IMR-90 (cell line): ENCODE measurements around the gene TTF2. TPM values are rescaled to one million over a fixed set of nuclear protein-coding genes. Genes with fewer than 3 reads are reported as not detected.

Experiments
- ATAC-seq: fragments of 200-7000 bp; cut with Tn5 transposase; 2 replicates; pipeline ENCODE4 v1.9.1; 2020; ENCODE audit warnings: low read depth, mild to moderate bottlenecking, moderate library complexity
- BruUV-seq: library from RNA; stranded (reverse); fragments of 400-500 nt; replicated peaks from 2 replicates; lab custom pipeline; 2021; lab: Mats Ljungman, UMichigan
- CTCF ChIA-PET: fragments of 300-600 bp; formaldehyde crosslinking; extraction: SDS; loops from one replicate; lab custom pipeline; 2021; ENCODE audit warnings: antibody characterized with exemption; lab: Yijun Ruan, JAX
- POLR2A ChIA-PET: fragments of 300-600 bp; sonication (Branson Sonifier 250); formaldehyde crosslinking; loops from one replicate; lab custom pipeline; 2022; ENCODE audit warnings: antibody characterized with exemption; ENCODE audit not compliant: unreplicated experiment; lab: Charles Lee
- DNase-seq: peaks from one replicate; pipeline ENCODE4 v3.0.0; 2013
- H2AFZ ChIP-seq: replicated peaks from 2 replicates; pipeline ENCODE3; 2013; ENCODE audit warnings: low read length, mild to moderate bottlenecking; ENCODE audit not compliant: poor library complexity
- H2AK5ac ChIP-seq: 2 replicates; pipeline ENCODE4 v1.6.1; 2013; ENCODE audit warnings: low read depth, low read length, inconsistent platforms
- H2AK9ac ChIP-seq: replicated peaks from 2 replicates; pipeline ENCODE3; 2013; ENCODE audit warnings: mild to moderate bottlenecking, low read depth, low read length, moderate library complexity; ENCODE audit not compliant: poor library complexity
- H2BK120ac ChIP-seq: 2 replicates; pipeline ENCODE4 v1.6.1; 2013; ENCODE audit warnings: low read depth, low read length, inconsistent platforms
- H2BK15ac ChIP-seq: 3 replicates; pipeline ENCODE4 v1.6.1; 2013; ENCODE audit warnings: low read depth, low read length, inconsistent platforms
- H2BK20ac ChIP-seq: 2 replicates; pipeline ENCODE4 v1.6.1; 2013; ENCODE audit warnings: low read depth, mild to moderate bottlenecking, inconsistent platforms, low read length, moderate library complexity
- H2BK5ac ChIP-seq: 2 replicates; pipeline ENCODE4 v1.6.1; 2013; ENCODE audit warnings: mild to moderate bottlenecking, low read depth, low read length, inconsistent platforms; ENCODE audit not compliant: poor library complexity, severe bottlenecking
- H3K14ac ChIP-seq: replicated peaks from 2 replicates; pipeline ENCODE4 v1.6.1; 2013; ENCODE audit warnings: low read depth, low read length, inconsistent platforms
- H3K18ac ChIP-seq: 2 replicates; pipeline ENCODE4 v1.6.1; 2013; ENCODE audit warnings: low read depth, low read length, control low read depth
- H3K23ac ChIP-seq: 2 replicates; pipeline ENCODE4 v1.6.1; 2013; ENCODE audit warnings: low read depth, low read length, inconsistent platforms
- H3K27ac ChIP-seq: 2 replicates; pipeline ENCODE4 v1.5.1; 2013; ENCODE audit warnings: mild to moderate bottlenecking, control low read depth, low read length; ENCODE audit not compliant: insufficient read depth
- H3K27me3 ChIP-seq: 2 replicates; pipeline ENCODE4 v1.6.1; 2013; ENCODE audit warnings: low read length; ENCODE audit not compliant: control insufficient read depth, insufficient read depth
- H3K36me3 ChIP-seq: 2 replicates; pipeline ENCODE4 v1.6.1; 2013; ENCODE audit warnings: low read length, mixed read lengths; ENCODE audit not compliant: control insufficient read depth, insufficient read depth
- H3K4ac ChIP-seq: 2 replicates; pipeline ENCODE4 v1.6.1; 2013; ENCODE audit warnings: low read depth, low read length, inconsistent platforms
- H3K4me1 ChIP-seq: 2 replicates; pipeline ENCODE4 v1.6.1; 2013; ENCODE audit warnings: low read length, mixed read lengths; ENCODE audit not compliant: control insufficient read depth, insufficient read depth
- H3K4me2 ChIP-seq: 2 replicates; pipeline ENCODE4 v1.6.1; 2013; ENCODE audit warnings: low read depth, mild to moderate bottlenecking, control low read depth, low read length, moderate library complexity
- H3K4me3 ChIP-seq: 2 replicates; pipeline ENCODE4 v1.5.1; 2013; ENCODE audit warnings: low read depth, mild to moderate bottlenecking, control low read depth, low read length, moderate library complexity; ENCODE audit not compliant: insufficient read depth
- H3K56ac ChIP-seq: 2 replicates; pipeline ENCODE4 v1.6.1; 2013; ENCODE audit warnings: low read length, inconsistent platforms; ENCODE audit not compliant: insufficient read depth; ENCODE audit errors: extremely low read depth
- H3K79me1 ChIP-seq, 2 experiments: 2 replicates each; pipeline ENCODE4 v1.6.1; 2013; ENCODE audit warnings: low read length in 2 of 2, inconsistent platforms in 1 of 2, low read depth in 1 of 2
- H3K9ac ChIP-seq: 2 replicates; pipeline ENCODE4 v1.6.1; 2013; ENCODE audit warnings: low read depth, low read length, control low read depth
- H3K9me1 ChIP-seq: 2 replicates; pipeline ENCODE4 v1.6.1; 2013; ENCODE audit warnings: low read length, inconsistent platforms; ENCODE audit not compliant: insufficient read depth
- H3K9me3 ChIP-seq: 2 replicates; pipeline ENCODE4 v1.6.1; 2013; ENCODE audit warnings: low read length; ENCODE audit not compliant: control insufficient read depth, insufficient read depth
- H4K20me1 ChIP-seq: 2 replicates; pipeline ENCODE4 v1.6.1; 2013; ENCODE audit warnings: low read length, inconsistent platforms; ENCODE audit not compliant: insufficient read depth
- H4K5ac ChIP-seq: 2 replicates; pipeline ENCODE4 v1.6.1; 2013; ENCODE audit warnings: mild to moderate bottlenecking, low read depth, low read length, control low read depth
- H4K8ac ChIP-seq, 2 experiments: 2 replicates each; pipeline ENCODE4 v1.6.1; 2013; ENCODE audit warnings: low read depth in 2 of 2, low read length in 2 of 2, control low read depth in 1 of 2, inconsistent platforms in 1 of 2
- H4K91ac ChIP-seq: 2 replicates; pipeline ENCODE4 v1.6.1; 2013; ENCODE audit warnings: low read depth, low read length, inconsistent platforms; ENCODE audit not compliant: insufficient read depth
- BHLHE40 ChIP-seq: fragments of 150-350 bp; IDR thresholded peaks from 2 replicates; pipeline ENCODE4 v1.6.1; 2016; ENCODE audit warnings: mild to moderate bottlenecking, low read depth, low read length
- CEBPB ChIP-seq: IDR thresholded peaks from 2 replicates; pipeline ENCODE4 v1.6.1; 2012; ENCODE audit warnings: low read depth, low read length, improper control_type of control experiment
- CHD1 ChIP-seq: IDR thresholded peaks from 2 replicates; pipeline ENCODE4 v1.6.1; 2012; ENCODE audit warnings: low read depth, low read length, improper control_type of control experiment
- FOS ChIP-seq: fragments of 150-350 bp; IDR thresholded peaks from 2 replicates; pipeline ENCODE4 v1.6.1; 2016; ENCODE audit warnings: low read depth, low read length
- MAFK ChIP-seq: IDR thresholded peaks from 2 replicates; pipeline ENCODE4 v1.6.1; 2012; ENCODE audit warnings: low read depth, low read length, improper control_type of control experiment
- MAZ ChIP-seq: IDR thresholded peaks from 2 replicates; pipeline ENCODE4 v1.6.1; 2012; ENCODE audit warnings: low read depth, mild to moderate bottlenecking, low read length, improper control_type of control experiment, moderate library complexity, borderline replicate concordance
- MXI1 ChIP-seq: IDR thresholded peaks from 2 replicates; pipeline ENCODE4 v1.6.1; 2012; ENCODE audit warnings: low read depth, mild to moderate bottlenecking, low read length, moderate library complexity, borderline replicate concordance
- NFE2L2 ChIP-seq: fragments of 150-350 bp; IDR thresholded peaks from 2 replicates; pipeline ENCODE4 v1.6.1; 2016; ENCODE audit warnings: low read depth, mild to moderate bottlenecking, low read length
- POLR2A ChIP-seq: IDR thresholded peaks from 2 replicates; pipeline ENCODE4 v1.6.1; 2012; ENCODE audit warnings: mild to moderate bottlenecking, low read depth, low read length
- RAD21 ChIP-seq: IDR thresholded peaks from 2 replicates; pipeline ENCODE4 v1.6.1; 2012; ENCODE audit warnings: low read length, improper control_type of control experiment
- RCOR1 ChIP-seq: IDR thresholded peaks from 2 replicates; pipeline ENCODE4 v1.6.1; 2012; ENCODE audit warnings: mild to moderate bottlenecking, low read length, improper control_type of control experiment; ENCODE audit not compliant: insufficient replicate concordance
- RFX5 ChIP-seq: IDR thresholded peaks from 2 replicates; pipeline ENCODE4 v1.8.0; 2012; ENCODE audit warnings: low read depth, mild to moderate bottlenecking, low read length, moderate library complexity
- SMC3 ChIP-seq: fragments of 150-350 bp; IDR thresholded peaks from 2 replicates; pipeline ENCODE4 v1.6.1; 2016; ENCODE audit warnings: low read depth, mild to moderate bottlenecking, antibody characterized with exemption, low read length, moderate library complexity
- WGBS, 2 experiments: methylation state at CpG; one replicate each; pipeline versions ENCODE4 v1.1.5 to v1.1.7; 2013; ENCODE audit warnings: missing lambda C conversion rate in 2 of 2; ENCODE audit not compliant: insufficient read length in 1 of 2; ENCODE audit errors: extremely low coverage in 2 of 2; 5-methylcytosine and 5-hydroxymethylcytosine counted together
- dilution Hi-C: fragments of 300-500 bp; cut with HindIII; formaldehyde crosslinking; loops from one replicate; pipeline ENCODE4 v1.14.3; 2018; ENCODE audit warnings: low sequenced_read_pairs; ENCODE audit not compliant: unreplicated experiment
- in situ Hi-C: fragments of 300-500 bp; cut with MboI; formaldehyde crosslinking; loops from 3 replicates; pipeline ENCODE4 v1.14.3; 2019; ENCODE audit warnings: low sequenced_read_pairs, inconsistent platforms, mixed read lengths
- intact Hi-C: fragments of 100-400 bp; cut with micrococcal nuclease; formaldehyde crosslinking; loops from 2 replicates; pipeline ENCODE4 v1.10.0; 2022
- polyA plus RNA-seq, 3 experiments: library from polyadenylated mRNA; depleted of rRNA; stranded (reverse); fragments of >200 nt; gene quantifications; 2 replicates each; pipeline ENCODE4 v1.2.3, GENCODE V29; 2012; ENCODE audit warnings: low replicate concordance in 1 of 3
- total RNA-seq: library from RNA; depleted of rRNA; stranded (reverse); fragments of >200 nt; gene quantifications from 2 replicates; pipeline ENCODE4 v1.2.3, GENCODE V29; 2012
- TF ChIP-seq, protein P1 (sequence below): fragments of 150-350 bp; IDR thresholded peaks from 2 replicates; pipeline ENCODE4 v1.6.1; 2017; ENCODE audit warnings: mild to moderate bottlenecking, antibody characterized with exemption, low read length, low read depth
- TF ChIP-seq, protein P2 (sequence below): fragments of 150-350 bp; IDR thresholded peaks from 2 replicates; pipeline ENCODE4 v1.6.1; 2016; ENCODE audit warnings: low read depth, mild to moderate bottlenecking, low read length, moderate library complexity, borderline replicate concordance
- TF ChIP-seq, protein P3 (sequence below): conservative IDR thresholded peaks from 2 replicates; pipeline ENCODE4 v1.5.1; 2012; ENCODE audit warnings: mild to moderate bottlenecking, low read depth, low read length, improper control_type of control experiment

TTF2 gene
- total and polyA plus RNA-seq, 2 of the 4 experiments (the other 2 are of a cell fraction) = 11.5 to 14.7 TPM

DNA sequence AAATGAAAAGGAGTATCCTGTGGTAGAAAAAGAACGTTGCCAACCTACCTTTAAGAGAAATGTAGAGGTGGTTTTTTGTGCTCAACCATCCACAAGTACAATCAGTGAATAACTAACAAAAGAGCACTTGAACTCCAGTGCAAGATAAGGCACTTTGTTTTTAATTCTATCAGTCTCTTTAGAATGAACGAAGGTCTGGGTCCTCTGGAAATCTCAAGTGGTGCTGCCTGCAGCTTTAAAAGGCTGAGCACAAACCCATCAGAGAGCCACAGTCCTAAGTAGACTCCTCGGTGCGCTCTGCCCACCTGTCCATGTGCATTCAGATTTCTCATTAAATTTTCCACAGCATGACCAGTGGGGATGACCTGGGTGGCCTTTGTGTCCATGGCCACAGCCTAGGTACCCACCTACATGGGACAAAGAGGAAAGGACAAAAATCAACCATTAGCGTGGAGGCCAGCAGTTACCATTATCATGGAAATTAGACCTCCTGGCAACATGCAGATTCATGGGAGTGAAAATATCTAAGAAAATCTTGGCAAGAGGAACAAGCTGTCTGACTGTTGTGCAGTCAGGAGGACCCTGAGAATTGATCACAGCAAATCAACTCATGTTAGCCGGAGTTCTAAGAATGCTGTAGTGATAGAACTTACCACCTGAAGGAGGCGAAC lies 52.1 kb downstream of the TTF2 start:
- H3K4ac ChIP-seq = no peak overlapping the region
- no peak overlapping the region for H3K4me3 ChIP-seq
- H3K4me1 ChIP-seq = no peaks in the 10 kb centered on the region
- H3K79me1 ChIP-seq = 0 out of 4 replicates have a peak, but pooled peaks cover 0 to 5% of the 10 kb centered on the region in 2 experiments
- H2BK15ac ChIP-seq = no peak overlapping the region
- H4K20me1 ChIP-seq = no peaks in the 10 kb centered on the region
- no peak overlapping the region for H2AFZ ChIP-seq
- H2AK9ac ChIP-seq = no peak overlapping the region
- H3K14ac ChIP-seq = no peak overlapping the region
- TF ChIP-seq, protein P1, sequence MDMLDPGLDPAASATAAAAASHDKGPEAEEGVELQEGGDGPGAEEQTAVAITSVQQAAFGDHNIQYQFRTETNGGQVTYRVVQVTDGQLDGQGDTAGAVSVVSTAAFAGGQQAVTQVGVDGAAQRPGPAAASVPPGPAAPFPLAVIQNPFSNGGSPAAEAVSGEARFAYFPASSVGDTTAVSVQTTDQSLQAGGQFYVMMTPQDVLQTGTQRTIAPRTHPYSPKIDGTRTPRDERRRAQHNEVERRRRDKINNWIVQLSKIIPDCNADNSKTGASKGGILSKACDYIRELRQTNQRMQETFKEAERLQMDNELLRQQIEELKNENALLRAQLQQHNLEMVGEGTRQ = no peak
- TF ChIP-seq SMC3 = no peak
- TF ChIP-seq MXI1 = no peak
- TF ChIP-seq MAZ = no peak
- no peak for TF ChIP-seq CHD1
- no peak for TF ChIP-seq POLR2A
- no peak for TF ChIP-seq NFE2L2
- no peak for TF ChIP-seq FOS
- no peak for TF ChIP-seq MAFK
- no peak for TF ChIP-seq BHLHE40
- TF ChIP-seq CEBPB = no peak
- TF ChIP-seq RFX5 = no peak
- no peak for TF ChIP-seq RAD21
- TF ChIP-seq, protein P2, sequence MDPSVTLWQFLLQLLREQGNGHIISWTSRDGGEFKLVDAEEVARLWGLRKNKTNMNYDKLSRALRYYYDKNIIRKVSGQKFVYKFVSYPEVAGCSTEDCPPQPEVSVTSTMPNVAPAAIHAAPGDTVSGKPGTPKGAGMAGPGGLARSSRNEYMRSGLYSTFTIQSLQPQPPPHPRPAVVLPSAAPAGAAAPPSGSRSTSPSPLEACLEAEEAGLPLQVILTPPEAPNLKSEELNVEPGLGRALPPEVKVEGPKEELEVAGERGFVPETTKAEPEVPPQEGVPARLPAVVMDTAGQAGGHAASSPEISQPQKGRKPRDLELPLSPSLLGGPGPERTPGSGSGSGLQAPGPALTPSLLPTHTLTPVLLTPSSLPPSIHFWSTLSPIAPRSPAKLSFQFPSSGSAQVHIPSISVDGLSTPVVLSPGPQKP = no peak
- no peak for TF ChIP-seq RCOR1
- TF ChIP-seq, protein P3, sequence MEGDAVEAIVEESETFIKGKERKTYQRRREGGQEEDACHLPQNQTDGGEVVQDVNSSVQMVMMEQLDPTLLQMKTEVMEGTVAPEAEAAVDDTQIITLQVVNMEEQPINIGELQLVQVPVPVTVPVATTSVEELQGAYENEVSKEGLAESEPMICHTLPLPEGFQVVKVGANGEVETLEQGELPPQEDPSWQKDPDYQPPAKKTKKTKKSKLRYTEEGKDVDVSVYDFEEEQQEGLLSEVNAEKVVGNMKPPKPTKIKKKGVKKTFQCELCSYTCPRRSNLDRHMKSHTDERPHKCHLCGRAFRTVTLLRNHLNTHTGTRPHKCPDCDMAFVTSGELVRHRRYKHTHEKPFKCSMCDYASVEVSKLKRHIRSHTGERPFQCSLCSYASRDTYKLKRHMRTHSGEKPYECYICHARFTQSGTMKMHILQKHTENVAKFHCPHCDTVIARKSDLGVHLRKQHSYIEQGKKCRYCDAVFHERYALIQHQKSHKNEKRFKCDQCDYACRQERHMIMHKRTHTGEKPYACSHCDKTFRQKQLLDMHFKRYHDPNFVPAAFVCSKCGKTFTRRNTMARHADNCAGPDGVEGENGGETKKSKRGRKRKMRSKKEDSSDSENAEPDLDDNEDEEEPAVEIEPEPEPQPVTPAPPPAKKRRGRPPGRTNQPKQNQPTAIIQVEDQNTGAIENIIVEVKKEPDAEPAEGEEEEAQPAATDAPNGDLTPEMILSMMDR = no peak
- no peak overlapping the region for H4K91ac ChIP-seq
- no peak overlapping the region for H3K18ac ChIP-seq
- BruUV-seq = no TSS peak
- no peak overlapping the region for H3K23ac ChIP-seq
- no peak overlapping the region for H4K8ac ChIP-seq
- intact Hi-C loops (no loop called here), in situ Hi-C loops (no loop called here), dilution Hi-C loops (no loop called here)
- H3K27ac ChIP-seq = no peak overlapping the region
- H2BK20ac ChIP-seq = no peak overlapping the region
- H3K27me3 ChIP-seq = no peaks in the 10 kb centered on the region
- H2AK5ac ChIP-seq = no peak overlapping the region
- no peak for ATAC-seq
- DNase-seq = no peak
- H3K9me1 ChIP-seq = peaks cover 3% of the 10 kb centered on the region; the same call in 1 of the 2 replicates
- peaks cover 8% of the 10 kb centered on the region for H3K36me3 ChIP-seq
- H3K9me3 ChIP-seq = no peaks in the 10 kb centered on the region
- POLR2A ChIA-PET = interaction anchor here (0.7 kb wide), 1 partner anchor 17 kb away, joined by 3 read pairs; no protein-coding TSS in a partner anchor
- no CpG with 5 or more reads among the region's 7 CpGs for WGBS, 2 experiments
- H3K4me2 ChIP-seq = no peak overlapping the region
- no peak overlapping the region for H2BK120ac ChIP-seq
- no peak overlapping the region for H3K9ac ChIP-seq
- no peak overlapping the region for H4K5ac ChIP-seq
- H3K56ac ChIP-seq = no peak overlapping the region
- CTCF ChIA-PET = no interaction called here
- no peak overlapping the region for H2BK5ac ChIP-seq
